BJ (cell line): ENCODE measurements around the gene OSBPL5. TPM values are rescaled to one million over a fixed set of nuclear protein-coding genes. Genes with fewer than 3 reads are reported as not detected.

Source experiments
- CTCF ChIA-PET: fragments of 350-600 bp; formaldehyde crosslinking; extraction: SDS; loops from one replicate; lab custom pipeline; 2021; ENCODE audit warnings: antibody characterized with exemption, inconsistent platforms; lab: Yijun Ruan, JAX
- POLR2A ChIA-PET: fragments of 300-600 bp; sonication (Branson Sonifier 250); formaldehyde crosslinking; extraction: SDS; loops from one replicate; lab custom pipeline; 2021; ENCODE audit warnings: antibody characterized with exemption; lab: Charles Lee
- DNase-seq: peaks from one replicate; pipeline ENCODE4 v3.0.0-alpha.2; 2011; ENCODE audit warnings: low read depth
- H3K27me3 ChIP-seq: 2 replicates; pipeline ENCODE4 v1.6.0; 2011; ENCODE audit warnings: low read length; ENCODE audit not compliant: control insufficient read depth, insufficient read depth
- H3K36me3 ChIP-seq: 2 replicates; pipeline ENCODE4 v1.5.1; 2011; ENCODE audit warnings: low read length; ENCODE audit not compliant: control insufficient read depth, insufficient read depth
- H3K4me3 ChIP-seq: 2 replicates; pipeline ENCODE4 v1.5.1; 2011; ENCODE audit warnings: low read depth, mild to moderate bottlenecking, control low read depth, low read length
- CTCF ChIP-seq: IDR thresholded peaks from 2 replicates; pipeline ENCODE4 v1.5.1; 2011; ENCODE audit warnings: low read depth, mild to moderate bottlenecking, control low read depth, inconsistent platforms, low read length, moderate library complexity; ENCODE audit not compliant: insufficient read depth
- polyA plus RNA-seq: library from polyadenylated mRNA; depleted of rRNA; stranded (reverse); fragments of >200 nt; gene quantifications from 2 replicates; pipeline ENCODE4 v1.2.3, GENCODE V29; 2011

The OSBPL5 gene
- polyA plus RNA-seq, 1 experiment, result 20.8 TPM

GRCh38 chr11:3140291-3140603 is 24.9 kb downstream of the OSBPL5 start:
- ChIA-PET CTCF (interaction anchor here (1.5 kb wide), 1 partner anchor 103 kb away, joined by 5 read pairs; no protein-coding TSS in a partner anchor), POLR2A (no interaction called here)
- no peaks in the 10 kb centered on the region for H3K27me3 ChIP-seq
- H3K36me3 ChIP-seq, result peaks cover 6% of the 10 kb centered on the region
- no peak for DNase-seq
- no peak overlapping the region for H3K4me3 ChIP-seq
- TF ChIP-seq CTCF, result no peak

GRCh38 chr11:3139481-3140290 is 25.4 kb downstream of the OSBPL5 start:
- ChIA-PET CTCF (interaction anchor here (0.8 to 1.5 kb wide), 2 partner anchors 31 to 102 kb away, joined by 3 to 5 read pairs; no protein-coding TSS in a partner anchor), POLR2A (no interaction called here)
- TF ChIP-seq CTCF, result no peak
- Histone ChIP-seq H3K4me3 (no peak overlapping the region), H3K27me3 (no peaks in the 10 kb centered on the region), H3K36me3 (peaks cover 5% of the 10 kb centered on the region)
- DNase-seq, result no peak

GRCh38 chr11:3139086-3139440 is 26.0 kb downstream of the OSBPL5 start:
- Histone ChIP-seq H3K36me3 (peaks cover 5% of the 10 kb centered on the region), H3K4me3 (no peak overlapping the region), H3K27me3 (no peaks in the 10 kb centered on the region)
- DNase-seq, result no peak
- ChIA-PET CTCF (interaction anchor here (0.6 to 1.5 kb wide), 3 partner anchors 30 to 441 kb away, joined by 3 to 5 read pairs (median 3); no protein-coding TSS in a partner anchor), POLR2A (no interaction called here)
- no peak for TF ChIP-seq CTCF

- ChIA-PET POLR2A (no interaction called here), CTCF (interaction anchor here (0.6 to 0.8 kb wide), 2 partner anchors 29 to 442 kb away, joined by 3 read pairs; no protein-coding TSS in a partner anchor)
- DNase-seq, result no peak
- Histone ChIP-seq H3K27me3 (no peaks in the 10 kb centered on the region), H3K4me3 (no peak overlapping the region), H3K36me3 (peaks cover 7% of the 10 kb centered on the region)
- TF ChIP-seq CTCF, result no peak
Observed at GRCh38 chr11:3138178-3139085, 26.7 kb downstream of the OSBPL5 start.
